Astrocyte (in vitro differentiated cells and primary cell): ENCODE results near the gene GON4L. TPM values are rescaled to one million over a fixed set of nuclear protein-coding genes. Genes with fewer than 3 reads are reported as not detected.

Experiments
- DNase-seq: peaks from one replicate; pipeline ENCODE4 v3.0.0-alpha.2; 2010; ENCODE audit warnings: low read depth
- FAIRE-seq: peaks from 2 replicates; lab custom pipeline; 2011; peaks lifted over from hg19 to GRCh38; lab: Jason Lieb, UNC
- H2AFZ ChIP-seq: 2 replicates; pipeline ENCODE4 v1.6.0; 2012; ENCODE audit warnings: low read depth, low read length, inconsistent platforms
- H3K27ac ChIP-seq: 2 replicates; pipeline ENCODE4 v1.5.1; 2011; ENCODE audit warnings: low read depth, low read length, inconsistent platforms
- H3K27me3 ChIP-seq: 2 replicates; pipeline ENCODE4 v1.6.0; 2011; ENCODE audit warnings: low read length, inconsistent platforms; ENCODE audit not compliant: insufficient read depth
- H3K36me3 ChIP-seq: 2 replicates; pipeline ENCODE4 v1.5.1; 2011; ENCODE audit warnings: low read length, inconsistent platforms; ENCODE audit not compliant: insufficient read depth
- H3K4me1 ChIP-seq: 2 replicates; pipeline ENCODE4 v1.5.1; 2011; ENCODE audit warnings: low read length, inconsistent platforms; ENCODE audit not compliant: insufficient read depth
- H3K4me2 ChIP-seq: 2 replicates; pipeline ENCODE4 v1.6.0; 2012; ENCODE audit warnings: low read length, inconsistent platforms
- H3K4me3 ChIP-seq: 2 replicates; pipeline ENCODE4 v1.5.1; 2011; ENCODE audit warnings: low read depth, mild to moderate bottlenecking, low read length, inconsistent platforms; ENCODE audit not compliant: insufficient read depth
- H3K79me2 ChIP-seq: 2 replicates; pipeline ENCODE4 v1.6.0; 2012; ENCODE audit warnings: mild to moderate bottlenecking, low read length, inconsistent platforms; ENCODE audit not compliant: insufficient read depth
- H3K9ac ChIP-seq: 2 replicates; pipeline ENCODE4 v1.6.0; 2012; ENCODE audit warnings: mild to moderate bottlenecking, low read length, inconsistent platforms
- H3K9me3 ChIP-seq: 2 replicates; pipeline ENCODE4 v1.5.1; 2012; ENCODE audit warnings: low read depth, mild to moderate bottlenecking, low read length, inconsistent platforms; ENCODE audit not compliant: insufficient read depth
- H4K20me1 ChIP-seq: 2 replicates; pipeline ENCODE4 v1.6.0; 2012; ENCODE audit warnings: low read length, inconsistent platforms; ENCODE audit not compliant: insufficient read depth
- H3K27ac Mint-ChIP-seq: one replicate; pipeline ENCODE4 v1.8.0; 2021; ENCODE audit warnings: mild to moderate bottlenecking, mixed read lengths; ENCODE audit not compliant: unreplicated experiment
- H3K27me3 Mint-ChIP-seq: one replicate; pipeline ENCODE4 v1.8.0; 2021; ENCODE audit warnings: low read depth, mixed read lengths; ENCODE audit not compliant: unreplicated experiment
- H3K36me3 Mint-ChIP-seq: one replicate; pipeline ENCODE4 v1.8.0; 2021; ENCODE audit warnings: low read depth, mixed read lengths; ENCODE audit not compliant: unreplicated experiment
- H3K4me1 Mint-ChIP-seq: one replicate; pipeline ENCODE4 v1.8.0; 2021; ENCODE audit warnings: low read depth, mixed read lengths; ENCODE audit not compliant: unreplicated experiment
- H3K4me3 Mint-ChIP-seq: one replicate; pipeline ENCODE4 v1.8.0; 2021; ENCODE audit warnings: mild to moderate bottlenecking, moderate library complexity, mixed read lengths; ENCODE audit not compliant: unreplicated experiment
- H3K9me3 Mint-ChIP-seq: one replicate; pipeline ENCODE4 v1.8.0; 2021; ENCODE audit warnings: mild to moderate bottlenecking, mixed read lengths; ENCODE audit not compliant: unreplicated experiment
- EZH2 ChIP-seq: IDR thresholded peaks from 2 replicates; pipeline ENCODE4 v1.6.1; 2012; ENCODE audit warnings: mild to moderate bottlenecking, low read length, inconsistent platforms; ENCODE audit not compliant: insufficient read depth
- total RNA-seq: library from RNA; stranded (reverse); gene quantifications from 2 replicates; pipeline ENCODE4 v1.2.1, GENCODE V29; 2021
- TF ChIP-seq, protein P1 (sequence below): IDR thresholded peaks from 2 replicates; pipeline ENCODE4 v1.5.1; 2011; ENCODE audit warnings: low read depth, mild to moderate bottlenecking, inconsistent platforms, low read length, moderate library complexity; ENCODE audit not compliant: insufficient read depth

Gene GON4L
- total RNA-seq, 1 donor from 2014 or later = 52.8 TPM

DNA sequence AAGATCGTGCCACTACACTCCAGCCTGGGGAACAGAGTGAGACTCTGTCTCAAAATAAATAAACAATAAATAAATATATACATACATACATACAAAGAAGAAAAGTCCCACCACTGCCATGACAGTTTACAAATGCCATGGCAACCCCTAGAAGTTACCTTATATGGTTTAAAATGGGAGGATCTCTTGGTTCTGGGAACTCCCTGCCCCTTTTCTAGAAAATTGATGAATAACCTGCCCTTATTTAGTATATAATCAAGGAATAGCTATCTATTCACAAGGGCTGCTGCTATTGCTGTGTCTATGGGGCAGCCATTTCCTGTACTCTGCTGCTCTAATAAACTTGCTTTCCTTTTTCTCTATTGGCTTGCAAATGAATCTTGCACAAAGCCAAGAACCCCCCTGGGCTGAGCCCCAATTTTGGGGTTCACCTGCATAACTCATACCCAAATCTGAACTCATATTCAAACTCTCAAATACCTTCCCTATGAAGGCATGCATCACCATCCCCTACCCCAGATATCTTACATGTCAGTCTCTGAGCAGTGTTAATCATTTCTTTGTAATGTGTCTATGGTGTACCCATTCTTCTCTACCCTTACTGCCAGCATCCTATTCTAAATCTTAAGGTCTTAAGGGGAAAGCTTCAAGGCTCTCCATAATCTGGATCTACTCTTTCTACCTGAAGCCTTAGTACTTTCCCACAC, 9.0 kb downstream of the GON4L start:
- no peak for TF ChIP-seq EZH2
- TF ChIP-seq, protein P1, sequence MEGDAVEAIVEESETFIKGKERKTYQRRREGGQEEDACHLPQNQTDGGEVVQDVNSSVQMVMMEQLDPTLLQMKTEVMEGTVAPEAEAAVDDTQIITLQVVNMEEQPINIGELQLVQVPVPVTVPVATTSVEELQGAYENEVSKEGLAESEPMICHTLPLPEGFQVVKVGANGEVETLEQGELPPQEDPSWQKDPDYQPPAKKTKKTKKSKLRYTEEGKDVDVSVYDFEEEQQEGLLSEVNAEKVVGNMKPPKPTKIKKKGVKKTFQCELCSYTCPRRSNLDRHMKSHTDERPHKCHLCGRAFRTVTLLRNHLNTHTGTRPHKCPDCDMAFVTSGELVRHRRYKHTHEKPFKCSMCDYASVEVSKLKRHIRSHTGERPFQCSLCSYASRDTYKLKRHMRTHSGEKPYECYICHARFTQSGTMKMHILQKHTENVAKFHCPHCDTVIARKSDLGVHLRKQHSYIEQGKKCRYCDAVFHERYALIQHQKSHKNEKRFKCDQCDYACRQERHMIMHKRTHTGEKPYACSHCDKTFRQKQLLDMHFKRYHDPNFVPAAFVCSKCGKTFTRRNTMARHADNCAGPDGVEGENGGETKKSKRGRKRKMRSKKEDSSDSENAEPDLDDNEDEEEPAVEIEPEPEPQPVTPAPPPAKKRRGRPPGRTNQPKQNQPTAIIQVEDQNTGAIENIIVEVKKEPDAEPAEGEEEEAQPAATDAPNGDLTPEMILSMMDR = no peak
- peaks cover 65% of the 10 kb centered on the region for H4K20me1 ChIP-seq
- Mint-ChIP-seq H3K27ac (no peak overlapping the region), H3K27me3 (no peaks in the 10 kb centered on the region), H3K36me3 (peaks cover 26% of the 10 kb centered on the region), H3K4me1 (peaks cover 6% of the 10 kb centered on the region), H3K9me3 (no peaks in the 10 kb centered on the region), H3K4me3 (peak overlapping the region; percentile 4)
- H3K36me3 ChIP-seq = peaks cover 9% of the 10 kb centered on the region
- peaks cover 97% of the 10 kb centered on the region for H3K79me2 ChIP-seq
- no peak overlapping the region for H3K4me2 ChIP-seq
- H3K4me1 ChIP-seq = no peaks in the 10 kb centered on the region
- FAIRE-seq (no peak), DNase-seq (no peak)
- no peak overlapping the region for H3K4me3 ChIP-seq
- no peaks in the 10 kb centered on the region for H3K9me3 ChIP-seq
- no peak overlapping the region for H3K9ac ChIP-seq
- H2AFZ ChIP-seq = no peak overlapping the region
- H3K27ac ChIP-seq = no peak overlapping the region
- H3K27me3 ChIP-seq = no peaks in the 10 kb centered on the region

DNA sequence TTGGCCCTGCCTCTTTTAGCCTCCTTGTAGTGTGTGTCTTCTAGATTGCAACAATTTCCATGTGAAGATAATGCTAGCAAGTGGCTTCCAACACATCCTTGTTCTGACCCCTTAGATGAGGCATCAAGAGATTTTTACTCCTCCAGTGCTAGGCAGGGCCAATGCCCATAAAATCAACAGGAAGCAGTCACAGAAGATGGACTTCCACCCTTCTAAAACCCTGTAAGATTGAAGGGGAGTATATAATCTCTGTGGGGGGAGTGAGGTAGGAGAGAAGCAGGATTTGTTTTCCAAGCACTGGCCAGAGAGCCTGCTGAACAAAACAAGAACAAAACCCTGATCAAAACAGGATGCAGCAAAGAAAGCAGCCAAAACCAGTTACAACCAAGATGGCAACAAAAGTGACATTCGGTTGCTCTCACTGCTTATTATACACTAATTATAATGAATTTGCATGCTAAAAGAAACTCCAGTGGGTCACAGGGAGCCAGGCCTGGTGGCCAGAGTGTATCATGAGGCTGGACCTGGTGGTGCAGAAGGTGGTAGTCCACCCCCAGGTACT, 12.1 kb downstream of the GON4L start:
- no peaks in the 10 kb centered on the region for H3K4me1 ChIP-seq
- no peak for TF ChIP-seq EZH2
- TF ChIP-seq, protein P1 = no peak
- Mint-ChIP-seq H3K27me3 (no peaks in the 10 kb centered on the region), H3K9me3 (no peaks in the 10 kb centered on the region), H3K4me1 (peaks cover 6% of the 10 kb centered on the region), H3K4me3 (no peak overlapping the region), H3K27ac (no peak overlapping the region), H3K36me3 (peaks cover 21% of the 10 kb centered on the region)
- no peaks in the 10 kb centered on the region for H3K9me3 ChIP-seq
- H3K27me3 ChIP-seq = no peaks in the 10 kb centered on the region
- no peak overlapping the region for H3K27ac ChIP-seq
- FAIRE-seq (no peak), DNase-seq (no peak)
- peaks cover 7% of the 10 kb centered on the region for H3K36me3 ChIP-seq
- no peak overlapping the region for H3K9ac ChIP-seq
- H4K20me1 ChIP-seq = peaks cover 75% of the 10 kb centered on the region
- H2AFZ ChIP-seq = no peak overlapping the region
- peaks cover 97% of the 10 kb centered on the region for H3K79me2 ChIP-seq
- no peak overlapping the region for H3K4me3 ChIP-seq
- no peak overlapping the region for H3K4me2 ChIP-seq

- no peak overlapping the region for H3K4me3 Mint-ChIP-seq
- no peaks in the 10 kb centered on the region for H3K27me3 Mint-ChIP-seq
- H3K4me1 ChIP-seq = no peaks in the 10 kb centered on the region
- DNase-seq (no peak), FAIRE-seq (no peak)
- H3K9ac ChIP-seq = no peak overlapping the region
- no peak overlapping the region for H3K27ac Mint-ChIP-seq
- no peak overlapping the region for H3K4me3 ChIP-seq
- no peaks in the 10 kb centered on the region for H3K27me3 ChIP-seq
- H2AFZ ChIP-seq = no peak overlapping the region
- no peaks in the 10 kb centered on the region for H3K4me1 Mint-ChIP-seq
- peaks cover 9% of the 10 kb centered on the region for H3K36me3 ChIP-seq
- TF ChIP-seq EZH2 = no peak
- H3K27ac ChIP-seq = no peak overlapping the region
- H3K9me3 ChIP-seq = no peaks in the 10 kb centered on the region
- H3K4me2 ChIP-seq = no peak overlapping the region
- peaks cover 90% of the 10 kb centered on the region for H3K79me2 ChIP-seq
- peaks cover 18% of the 10 kb centered on the region for H3K36me3 Mint-ChIP-seq
- peaks cover 53% of the 10 kb centered on the region for H4K20me1 ChIP-seq
- H3K9me3 Mint-ChIP-seq = no peaks in the 10 kb centered on the region
Observed at GRCh38 chr1:155840386-155840785, 16.6 kb downstream of the GON4L start.
